ENCODE results near the gene CFHR3.
"Not testable (repeated sequence)": the region's sequence is repeated elsewhere in the genome, so short reads cannot be mapped to it uniquely, and the experiment has no call there.

CFHR3 gene

DNA sequence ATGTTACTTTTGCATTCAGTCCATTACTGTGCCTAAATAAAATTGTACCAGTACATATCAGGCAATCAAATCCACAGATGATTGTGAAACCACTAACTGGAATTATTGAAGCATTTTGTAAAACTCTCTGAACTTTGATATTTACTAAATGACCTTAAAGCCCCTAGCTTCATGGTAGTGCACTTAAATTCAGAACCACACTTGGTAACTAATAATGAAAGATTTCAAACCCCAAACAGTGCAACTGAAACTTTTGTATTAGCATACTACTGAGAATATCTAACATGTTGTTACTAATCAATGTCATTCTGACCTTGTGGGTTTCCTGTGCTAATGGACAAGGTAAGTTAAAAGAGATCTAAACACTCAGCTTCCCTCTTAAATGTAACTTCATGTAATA is at the start of gene CFHR3:
Gene CFHR3, plus strand, starts transcription at position 238 of the 400 bp plus-strand sequence. Its CDS starts 47 bp downstream, at position 285.
- H3K27me3 ChIP-seq (ENCODE audit: control insufficient read depth, insufficient read depth, low read length): no peaks in the 10 kb centered on the region
- no peaks in the 10 kb centered on the region for H3K9me3 ChIP-seq (ENCODE audit: control insufficient read depth, insufficient read depth, low read length)
- H3K4me1 ChIP-seq (ENCODE audit: control insufficient read depth, insufficient read depth, low read length): no peaks in the 10 kb centered on the region
- H3K36me3 ChIP-seq (ENCODE audit: control insufficient read depth, insufficient read depth, low read length): no peaks in the 10 kb centered on the region
- H3K4me3 ChIP-seq (ENCODE audit: low read length): no peak within 1 kb of the TSS
- no peak within 1 kb of the TSS for H3K27ac ChIP-seq (ENCODE audit: low read length)
- DNase-seq (ENCODE audit: low read depth, low spot score): no peak

DNA sequence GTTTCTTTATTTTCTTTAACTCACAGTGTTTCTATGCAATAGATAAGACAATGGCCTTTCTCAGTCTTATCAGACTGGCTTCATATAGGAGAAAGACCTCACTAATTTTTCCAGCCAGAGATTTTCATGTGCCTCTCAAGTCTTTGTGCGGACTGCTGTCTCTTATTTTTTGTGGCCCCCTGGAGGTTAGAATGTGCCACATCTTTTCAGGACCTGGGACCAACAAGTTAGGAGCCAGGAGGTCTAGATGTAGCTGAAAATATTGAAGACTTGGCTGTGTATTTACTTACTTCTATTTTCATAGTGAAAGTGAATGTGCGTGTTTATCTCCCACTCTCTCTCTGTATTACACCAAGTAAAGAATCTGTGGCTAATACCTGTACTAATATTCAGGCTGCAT is 42.1 kb upstream of the CFHR3 start:
- Histone ChIP-seq H3K27me3 (ENCODE audit: control insufficient read depth, insufficient read depth, low read length) (no peaks in the 10 kb centered on the region), H3K9me3 (ENCODE audit: control insufficient read depth, insufficient read depth, low read length) (no peaks in the 10 kb centered on the region), H3K4me3 (ENCODE audit: low read length) (no peak overlapping the region), H3K27ac (ENCODE audit: low read length) (no peak overlapping the region), H3K36me3 (ENCODE audit: control insufficient read depth, insufficient read depth, low read length) (no peaks in the 10 kb centered on the region), H3K4me1 (ENCODE audit: control insufficient read depth, insufficient read depth, low read length) (no peaks in the 10 kb centered on the region)
- WGBS (ENCODE audit: insufficient coverage, insufficient read length): no CpG with 5 or more reads among the region's 2 CpGs
- no peak for DNase-seq (ENCODE audit: low read depth, low spot score)

DNA sequence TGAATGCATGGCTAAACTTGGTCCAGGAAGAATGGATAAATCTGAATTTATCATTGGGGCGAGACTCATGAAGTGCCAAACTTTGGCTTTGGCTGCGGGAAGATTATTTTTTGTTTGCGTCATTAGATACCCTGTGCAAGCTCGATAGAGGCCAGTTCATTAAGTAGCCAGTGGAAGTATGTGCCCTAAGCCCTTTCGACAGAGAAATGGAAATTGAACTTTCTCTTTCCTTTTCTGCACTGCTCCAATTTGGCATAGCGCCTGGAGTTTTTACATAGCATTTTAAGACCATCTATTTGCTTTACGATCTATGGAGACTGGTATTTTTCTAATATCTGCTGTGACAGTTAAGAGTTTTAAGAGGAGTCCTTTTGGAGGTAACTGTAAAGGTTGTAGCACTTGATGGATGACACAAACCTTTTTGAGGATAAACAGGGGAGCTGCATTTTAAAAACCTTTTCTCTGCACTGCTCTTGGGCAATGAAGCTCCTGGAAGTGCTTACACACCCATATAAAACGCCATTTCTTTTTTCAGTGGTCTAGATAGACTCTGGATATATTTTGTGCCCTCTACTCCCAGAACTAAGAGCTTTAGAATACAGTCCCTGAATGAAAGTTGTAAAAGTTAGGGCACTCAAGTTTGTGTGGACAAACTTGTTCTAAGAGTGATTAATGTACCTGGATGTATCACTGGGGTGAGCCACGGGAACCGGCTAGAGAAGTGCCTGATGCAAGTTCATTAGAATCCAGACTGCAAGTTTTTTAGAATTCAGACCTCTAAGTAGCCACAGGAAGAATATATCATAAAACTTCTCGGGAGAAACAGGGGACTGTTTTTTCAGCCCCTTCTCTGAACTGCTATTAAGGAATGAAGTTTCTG is 41.3 kb upstream of the CFHR3 start:
- H3K27ac ChIP-seq (ENCODE audit: low read length): no peak overlapping the region
- no peaks in the 10 kb centered on the region for H3K4me1 ChIP-seq (ENCODE audit: control insufficient read depth, insufficient read depth, low read length)
- DNase-seq (ENCODE audit: low read depth, low spot score): no peak
- H3K4me3 ChIP-seq (ENCODE audit: low read length): no peak overlapping the region
- WGBS (ENCODE audit: insufficient coverage, insufficient read length): no CpG with 5 or more reads among the region's 11 CpGs
- no peaks in the 10 kb centered on the region for H3K36me3 ChIP-seq (ENCODE audit: control insufficient read depth, insufficient read depth, low read length)
- no peaks in the 10 kb centered on the region for H3K27me3 ChIP-seq (ENCODE audit: control insufficient read depth, insufficient read depth, low read length)
- no peaks in the 10 kb centered on the region for H3K9me3 ChIP-seq (ENCODE audit: control insufficient read depth, insufficient read depth, low read length)

DNA sequence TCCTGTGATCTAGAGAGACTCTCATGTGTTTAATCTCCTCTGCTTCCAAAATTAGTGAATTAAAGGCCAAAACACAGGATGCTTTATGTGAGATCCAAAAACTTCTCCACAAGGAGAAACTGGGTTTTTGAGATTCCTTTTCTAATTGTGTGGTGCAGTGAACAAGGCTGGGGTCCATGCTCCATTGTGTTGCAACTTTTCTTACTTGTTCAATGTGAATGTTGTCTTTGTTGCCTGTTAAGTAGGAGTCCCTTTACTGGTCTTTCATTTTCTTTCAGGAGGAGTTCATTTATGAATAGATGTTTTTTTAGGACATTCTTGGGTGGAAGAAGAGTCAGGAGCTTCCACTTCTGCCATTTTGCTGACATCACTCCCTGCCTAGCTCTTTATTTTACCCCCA is 40.6 kb upstream of the CFHR3 start:
- no peaks in the 10 kb centered on the region for H3K27me3 ChIP-seq (ENCODE audit: control insufficient read depth, insufficient read depth, low read length)
- H3K4me3 ChIP-seq (ENCODE audit: low read length): no peak overlapping the region
- no peaks in the 10 kb centered on the region for H3K4me1 ChIP-seq (ENCODE audit: control insufficient read depth, insufficient read depth, low read length)
- H3K27ac ChIP-seq (ENCODE audit: low read length): no peak overlapping the region
- DNase-seq (ENCODE audit: low read depth, low spot score): no peak
- H3K9me3 ChIP-seq (ENCODE audit: control insufficient read depth, insufficient read depth, low read length): peaks cover 3% of the 10 kb centered on the region; the same call in 1 of the 2 replicates
- H3K36me3 ChIP-seq (ENCODE audit: control insufficient read depth, insufficient read depth, low read length): no peaks in the 10 kb centered on the region

GRCh38 chr1:196734460-196734859 is 40.2 kb upstream of the CFHR3 start:
- H3K27me3 ChIP-seq (ENCODE audit: control insufficient read depth, insufficient read depth, low read length): no peaks in the 10 kb centered on the region
- DNase-seq (ENCODE audit: low read depth, low spot score): no peak
- no peaks in the 10 kb centered on the region for H3K4me1 ChIP-seq (ENCODE audit: control insufficient read depth, insufficient read depth, low read length)
- peaks cover 3% of the 10 kb centered on the region; the same call in 1 of the 2 replicates for H3K9me3 ChIP-seq (ENCODE audit: control insufficient read depth, insufficient read depth, low read length)
- WGBS (ENCODE audit: insufficient coverage, insufficient read length): no CpG with 5 or more reads among the region's 2 CpGs
- no peak overlapping the region for H3K27ac ChIP-seq (ENCODE audit: low read length)
- H3K36me3 ChIP-seq (ENCODE audit: control insufficient read depth, insufficient read depth, low read length): no peaks in the 10 kb centered on the region
- H3K4me3 ChIP-seq (ENCODE audit: low read length): no peak overlapping the region

DNA sequence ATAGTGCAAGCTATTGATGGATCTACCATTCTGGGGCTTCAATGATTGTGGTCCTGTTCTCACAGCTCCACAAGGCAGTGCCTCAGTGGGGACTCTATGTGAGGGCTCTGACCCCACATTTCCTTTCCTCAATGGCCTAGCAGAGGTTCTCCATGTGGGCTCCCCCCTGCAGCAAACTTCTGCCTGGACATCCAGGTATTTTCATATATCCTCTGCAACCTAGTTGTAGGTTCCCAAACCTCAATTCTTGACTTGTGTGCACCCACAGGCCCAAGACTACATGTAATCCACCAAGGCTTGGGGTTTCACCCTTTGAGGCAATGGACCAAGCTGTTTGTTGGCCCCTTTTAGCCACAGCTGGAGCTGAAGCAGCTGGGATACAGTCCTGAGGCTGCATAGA is 35.9 kb upstream of the CFHR3 start:
- DNase-seq (ENCODE audit: low read depth, low spot score): no peak
- Histone ChIP-seq H3K27me3 (ENCODE audit: control insufficient read depth, insufficient read depth, low read length) (no peaks in the 10 kb centered on the region), H3K9me3 (ENCODE audit: control insufficient read depth, insufficient read depth, low read length) (peaks cover 3% of the 10 kb centered on the region; the same call in 1 of the 2 replicates), H3K36me3 (ENCODE audit: control insufficient read depth, insufficient read depth, low read length) (no peaks in the 10 kb centered on the region), H3K4me3 (ENCODE audit: low read length) (no peak overlapping the region), H3K27ac (ENCODE audit: low read length) (no peak overlapping the region), H3K4me1 (ENCODE audit: control insufficient read depth, insufficient read depth, low read length) (no peaks in the 10 kb centered on the region)

DNA sequence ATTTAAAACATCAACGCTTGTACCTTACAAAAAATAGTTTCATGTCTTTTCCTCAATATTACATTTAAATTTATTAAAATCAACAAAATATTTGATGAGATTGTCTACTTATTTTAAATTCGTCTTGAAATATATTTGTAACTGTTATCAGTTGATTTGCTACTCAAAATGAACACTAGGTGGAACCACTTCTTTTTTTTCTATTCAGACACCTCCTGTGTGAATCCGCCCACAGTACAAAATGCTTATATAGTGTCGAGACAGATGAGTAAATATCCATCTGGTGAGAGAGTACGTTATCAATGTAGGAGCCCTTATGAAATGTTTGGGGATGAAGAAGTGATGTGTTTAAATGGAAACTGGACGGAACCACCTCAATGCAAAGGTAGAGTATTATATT is 31.4 kb upstream of the CFHR3 start:
- no CpG with 5 or more reads among the region's 6 CpGs for WGBS (ENCODE audit: insufficient coverage, insufficient read length)
- not testable (repeated sequence) for H3K9me3 ChIP-seq (ENCODE audit: control insufficient read depth, insufficient read depth, low read length); H3K4me3 ChIP-seq (ENCODE audit: low read length); H3K27me3 ChIP-seq (ENCODE audit: control insufficient read depth, insufficient read depth, low read length); H3K36me3 ChIP-seq (ENCODE audit: control insufficient read depth, insufficient read depth, low read length); H3K27ac ChIP-seq (ENCODE audit: low read length); DNase-seq (ENCODE audit: low read depth, low spot score); H3K4me1 ChIP-seq (ENCODE audit: control insufficient read depth, insufficient read depth, low read length)

DNA sequence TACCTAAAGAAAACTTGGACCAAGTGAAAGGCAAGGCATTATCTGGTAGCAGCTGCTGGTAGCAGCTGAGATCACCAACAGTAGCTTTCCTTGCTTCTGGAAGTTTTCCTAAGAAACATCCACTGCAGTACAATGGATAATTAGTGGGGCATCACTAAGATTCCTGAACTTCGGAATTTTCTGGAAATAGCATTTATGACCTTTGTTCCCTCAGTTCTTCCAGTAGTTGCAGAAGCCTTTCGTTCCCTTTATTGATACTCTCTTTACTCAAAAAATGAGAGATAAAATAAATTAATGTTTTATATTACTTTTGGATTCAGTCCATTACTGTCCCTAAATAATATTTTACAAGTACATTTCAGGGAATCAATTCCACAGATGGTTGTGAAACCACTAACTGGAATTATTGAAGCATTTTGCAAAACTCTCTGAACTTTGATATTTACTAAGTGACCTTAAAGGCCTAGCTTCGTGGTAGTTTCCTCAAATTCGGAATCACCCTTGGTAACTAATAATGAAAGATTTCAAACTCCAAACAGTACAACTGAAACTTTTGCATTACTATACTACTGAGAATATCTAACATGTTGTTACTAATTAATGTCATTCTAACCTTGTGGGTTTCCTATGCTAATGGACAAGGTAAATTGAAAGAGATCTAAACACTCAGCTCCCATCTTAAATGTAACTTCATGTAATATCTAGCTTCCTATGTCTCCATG is 9.5 kb upstream of the CFHR3 start:
- not testable (repeated sequence) for H3K4me3 ChIP-seq (ENCODE audit: low read length); H3K9me3 ChIP-seq (ENCODE audit: control insufficient read depth, insufficient read depth, low read length); DNase-seq (ENCODE audit: low read depth, low spot score); H3K27ac ChIP-seq (ENCODE audit: low read length); H3K27me3 ChIP-seq (ENCODE audit: control insufficient read depth, insufficient read depth, low read length); H3K36me3 ChIP-seq (ENCODE audit: control insufficient read depth, insufficient read depth, low read length); H3K4me1 ChIP-seq (ENCODE audit: control insufficient read depth, insufficient read depth, low read length)
- WGBS (ENCODE audit: insufficient coverage, insufficient read length): no CpG with 5 or more reads among the region's 4 CpGs

GRCh38 chr1:196769823-196770222 is 4.8 kb upstream of the CFHR3 start:
- H3K27me3 ChIP-seq (ENCODE audit: control insufficient read depth, insufficient read depth, low read length); H3K27ac ChIP-seq (ENCODE audit: low read length); H3K4me1 ChIP-seq (ENCODE audit: control insufficient read depth, insufficient read depth, low read length); H3K9me3 ChIP-seq (ENCODE audit: control insufficient read depth, insufficient read depth, low read length); H3K36me3 ChIP-seq (ENCODE audit: control insufficient read depth, insufficient read depth, low read length); H3K4me3 ChIP-seq (ENCODE audit: low read length); DNase-seq (ENCODE audit: low read depth, low spot score): not testable (repeated sequence)
- no CpG with 5 or more reads among the region's 4 CpGs for WGBS (ENCODE audit: insufficient coverage, insufficient read length)

GRCh38 chr1:196773713-196774112 is 927 bp upstream of the CFHR3 start:
- Histone ChIP-seq H3K4me3 (ENCODE audit: low read length) (no peak overlapping the region), H3K4me1 (ENCODE audit: control insufficient read depth, insufficient read depth, low read length) (no peaks in the 10 kb centered on the region), H3K27me3 (ENCODE audit: control insufficient read depth, insufficient read depth, low read length) (no peaks in the 10 kb centered on the region), H3K9me3 (ENCODE audit: control insufficient read depth, insufficient read depth, low read length) (no peaks in the 10 kb centered on the region), H3K36me3 (ENCODE audit: control insufficient read depth, insufficient read depth, low read length) (no peaks in the 10 kb centered on the region), H3K27ac (ENCODE audit: low read length) (no peak overlapping the region)
- WGBS (ENCODE audit: insufficient coverage, insufficient read length): no CpG with 5 or more reads among the region's 1 CpG
- DNase-seq (ENCODE audit: low read depth, low spot score): no peak

DNA sequence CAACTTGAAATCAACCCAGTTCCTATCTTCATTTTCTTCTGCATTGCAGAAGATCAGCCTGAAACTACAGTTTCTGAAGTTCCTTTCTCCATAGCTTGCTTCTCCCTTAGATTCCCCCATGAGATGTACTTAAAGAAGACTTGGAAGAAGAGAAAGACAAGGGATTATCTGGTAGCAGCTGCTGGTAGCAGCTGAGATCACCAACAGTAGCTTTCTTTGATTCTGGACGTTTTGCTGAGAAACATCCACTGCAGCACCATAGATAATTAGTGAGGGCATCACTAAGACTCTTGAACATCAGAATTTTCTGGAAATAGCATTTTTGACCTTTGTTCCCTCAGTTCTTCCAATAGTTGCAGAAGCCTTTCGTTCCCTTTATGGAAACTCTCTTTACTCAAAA is 465 bp upstream of the CFHR3 start:
- Histone ChIP-seq H3K36me3 (ENCODE audit: control insufficient read depth, insufficient read depth, low read length) (no peaks in the 10 kb centered on the region), H3K27me3 (ENCODE audit: control insufficient read depth, insufficient read depth, low read length) (no peaks in the 10 kb centered on the region), H3K4me1 (ENCODE audit: control insufficient read depth, insufficient read depth, low read length) (no peaks in the 10 kb centered on the region), H3K9me3 (ENCODE audit: control insufficient read depth, insufficient read depth, low read length) (no peaks in the 10 kb centered on the region), H3K4me3 (ENCODE audit: low read length) (no peak overlapping the region), H3K27ac (ENCODE audit: low read length) (no peak overlapping the region)
- WGBS (ENCODE audit: insufficient coverage, insufficient read length): no CpG with 5 or more reads among the region's 2 CpGs
- no peak for DNase-seq (ENCODE audit: low read depth, low spot score)
